CD4-positive, alpha-beta T cell treated with Interleukin-10 for 1 hour (primary cell): ENCODE results near the gene THBS2.

Source experiments
- DNase-seq: peaks from one replicate; pipeline ENCODE4 v3.0.0-alpha.2; 2020

The THBS2 gene

GRCh38 chr6:169247991-169248390, 5.7 kb downstream of the THBS2 start:
- no peak for DNase-seq

- no peak for DNase-seq
Observed at GRCh38 chr6:169247419-169247818, 6.2 kb downstream of the THBS2 start.

DNA sequence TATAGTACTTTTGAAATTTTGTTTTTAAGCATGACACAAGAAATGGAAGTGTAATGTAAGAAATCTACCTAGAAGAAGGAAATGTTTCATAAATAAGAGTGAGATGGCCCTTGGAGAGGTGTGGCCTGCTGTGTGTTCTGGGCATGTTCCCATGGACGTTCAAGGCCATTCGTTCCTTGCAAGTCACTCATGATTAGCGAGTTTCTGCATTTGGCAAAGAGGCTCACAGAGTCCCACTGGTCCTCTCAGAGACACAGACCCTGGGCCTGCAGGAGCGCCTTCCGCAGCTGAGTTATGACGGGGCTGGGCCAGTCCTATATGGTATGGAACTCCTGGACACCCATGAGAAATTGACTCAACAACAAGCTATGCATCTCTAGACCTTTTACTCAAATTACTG, 7.2 kb downstream of the THBS2 start:
- no peak for DNase-seq

DNA sequence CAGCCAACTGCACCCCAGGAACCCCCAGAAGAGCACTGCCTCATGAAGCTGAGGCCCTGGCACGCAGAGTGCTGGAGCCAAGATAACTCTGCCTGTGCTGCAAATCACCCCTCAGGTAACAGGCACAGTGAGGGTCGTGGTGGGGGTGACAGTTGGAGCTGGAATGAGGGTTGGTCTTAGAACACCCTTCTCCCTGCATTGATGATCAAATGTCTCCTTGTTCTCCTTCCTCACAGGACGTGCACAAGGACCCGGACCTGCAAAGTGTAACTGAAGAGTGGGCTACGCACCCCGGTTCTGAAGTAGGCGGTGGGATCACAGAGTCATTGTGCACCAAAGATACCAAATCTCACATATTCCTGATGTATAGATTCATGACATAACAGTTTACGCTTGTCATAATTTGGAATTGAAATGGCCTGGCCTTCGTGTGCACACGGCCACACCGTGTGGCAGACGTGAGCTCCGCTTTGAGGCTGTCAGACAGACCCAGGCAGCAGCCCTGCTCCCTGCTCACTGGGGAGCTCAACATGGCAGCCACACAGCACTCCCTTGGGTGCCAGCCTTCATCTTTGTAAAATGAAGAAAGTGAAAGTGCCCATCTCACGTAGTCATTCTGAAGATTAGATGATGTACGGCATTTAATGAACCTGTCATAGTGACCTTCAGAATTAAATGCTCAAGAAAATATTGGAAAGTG, 8.8 kb downstream of the THBS2 start:
- DNase-seq, result no peak

GRCh38 chr6:169243661-169244060, 10.0 kb downstream of the THBS2 start:
- DNase-seq, result no peak

GRCh38 chr6:169243186-169243585, 10.5 kb downstream of the THBS2 start:
- DNase-seq, result no peak

GRCh38 chr6:169241688-169242350, 11.8 kb downstream of the THBS2 start:
- DNase-seq, result no peak

DNA sequence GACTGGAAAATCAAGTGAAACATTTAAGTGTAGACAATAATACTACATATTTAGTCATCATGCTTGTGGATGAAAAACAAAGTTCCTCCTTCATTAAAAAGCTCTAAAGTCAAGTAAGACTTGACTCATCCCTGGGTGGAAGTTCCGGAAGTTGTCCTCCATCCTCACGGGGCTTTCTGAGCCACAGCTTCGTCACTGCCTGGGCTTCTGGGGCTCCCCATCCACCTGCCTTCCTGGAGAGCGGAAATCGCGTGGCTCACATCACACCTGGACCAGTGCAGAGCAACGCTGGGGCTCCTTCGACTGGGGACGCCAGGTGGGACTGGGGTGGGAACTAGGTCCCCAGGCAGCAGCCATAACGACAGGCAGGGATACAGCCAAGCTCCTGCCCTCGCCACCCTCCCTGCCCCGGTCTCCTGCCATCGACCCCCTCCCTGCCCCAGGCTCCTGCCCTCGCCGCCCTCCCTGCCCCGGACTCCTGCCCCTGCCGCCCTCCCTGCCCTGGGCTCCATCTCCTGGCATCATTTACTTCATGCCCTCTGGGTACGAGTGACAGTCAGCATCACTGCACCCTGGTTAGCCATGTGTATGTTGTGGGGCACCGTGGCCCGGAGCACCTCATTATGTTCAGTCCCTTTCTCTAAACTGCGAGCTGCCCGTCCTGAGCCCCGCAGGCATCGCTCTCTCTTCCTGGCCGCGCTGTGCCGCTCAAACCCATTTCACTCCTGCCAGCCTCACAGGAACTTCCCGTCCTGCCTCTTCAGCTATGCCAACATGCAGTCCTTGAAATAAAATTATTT, 12.9 kb downstream of the THBS2 start:
- DNase-seq, result no peak

DNA sequence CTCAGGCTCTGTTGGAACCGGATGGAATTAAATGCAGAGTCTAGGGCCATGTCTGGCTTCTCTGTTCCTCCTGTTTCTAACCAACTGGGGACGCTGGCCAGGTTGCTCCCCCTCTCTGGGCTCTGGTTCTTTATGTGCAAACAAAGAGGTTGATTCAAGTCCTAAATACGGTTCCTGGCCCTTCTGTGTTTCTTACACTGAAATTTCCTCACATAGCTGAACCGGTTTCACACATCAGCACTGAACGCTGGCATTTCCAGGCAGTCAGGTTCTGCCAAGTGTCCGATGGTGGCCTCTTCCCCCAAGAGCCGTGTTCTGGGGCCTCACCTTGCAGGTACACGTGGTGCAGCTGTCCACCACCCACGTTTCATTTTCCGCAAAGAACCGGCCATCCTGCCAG, 13.5 kb downstream of the THBS2 start:
- DNase-seq, result no peak

DNA sequence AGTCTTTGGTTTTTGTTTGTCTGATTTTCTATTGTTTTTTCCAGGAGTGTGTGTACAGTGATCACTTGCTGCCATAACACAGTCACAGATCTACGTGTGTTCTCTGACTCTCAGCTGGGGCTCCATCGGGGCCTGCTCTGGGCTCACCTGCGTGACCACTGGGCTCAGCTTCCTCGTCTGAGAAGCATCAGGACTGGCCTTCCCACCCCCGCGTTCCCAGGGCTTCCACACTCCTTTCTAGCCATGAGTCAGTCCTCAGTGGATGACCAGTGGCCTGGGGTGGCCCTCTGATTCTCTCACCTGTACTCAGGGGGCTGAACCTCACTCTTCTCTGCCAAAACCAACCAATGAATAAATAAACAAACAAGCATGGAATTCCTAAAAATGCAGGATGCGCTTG, 14.5 kb downstream of the THBS2 start:
- DNase-seq, result no peak

DNA sequence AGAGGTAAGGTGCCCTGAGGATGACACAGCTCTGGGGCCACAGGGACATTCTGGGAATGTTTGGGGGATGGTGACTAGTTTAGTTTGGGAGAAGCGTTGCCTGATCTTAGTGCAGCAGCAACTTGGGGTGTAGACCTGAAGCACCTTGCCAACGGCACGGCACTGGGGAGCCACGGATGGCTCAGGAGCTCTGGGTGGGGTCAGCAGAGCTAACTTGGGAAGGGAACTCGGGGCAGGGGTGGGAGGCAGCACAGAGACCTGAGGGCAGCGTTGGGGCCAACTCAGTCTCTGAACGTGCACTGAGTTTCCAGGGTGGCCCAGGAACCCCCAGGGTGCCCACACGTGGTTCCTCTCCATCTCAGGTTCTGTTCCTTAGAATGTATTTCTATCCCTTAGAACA, 14.9 kb downstream of the THBS2 start:
- no peak for DNase-seq

DNA sequence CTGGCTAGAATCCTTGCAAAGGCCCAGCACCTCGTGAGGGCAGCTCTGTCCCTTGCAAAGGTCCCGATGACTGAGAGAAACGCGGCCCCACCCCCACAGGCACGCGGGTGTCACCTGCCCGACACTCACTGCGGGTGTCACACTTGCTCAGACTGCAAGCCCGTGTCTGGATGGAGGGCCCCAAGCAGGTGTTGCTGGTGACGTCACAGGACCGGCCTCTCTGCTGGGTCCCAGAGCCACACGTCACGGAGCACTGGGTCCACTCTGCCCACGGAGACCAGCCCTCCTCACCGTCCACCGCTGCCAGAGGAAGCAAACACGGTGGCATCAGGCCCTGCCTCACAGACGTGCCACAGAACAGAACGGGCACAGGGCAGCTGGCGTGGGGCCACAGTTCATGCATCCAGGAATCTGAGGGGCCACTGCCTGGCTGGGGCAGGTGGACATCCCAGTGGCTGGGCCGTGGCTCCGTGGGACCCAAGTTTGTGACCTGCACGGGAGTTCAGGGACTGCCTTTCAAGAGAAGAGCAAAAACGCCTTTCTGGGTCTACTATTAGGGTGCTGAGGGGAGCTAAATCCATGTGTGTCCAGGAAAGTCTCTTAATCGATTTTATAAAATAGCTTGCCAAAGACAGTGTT, 16.0 kb downstream of the THBS2 start:
- DNase-seq, result no peak

DNA sequence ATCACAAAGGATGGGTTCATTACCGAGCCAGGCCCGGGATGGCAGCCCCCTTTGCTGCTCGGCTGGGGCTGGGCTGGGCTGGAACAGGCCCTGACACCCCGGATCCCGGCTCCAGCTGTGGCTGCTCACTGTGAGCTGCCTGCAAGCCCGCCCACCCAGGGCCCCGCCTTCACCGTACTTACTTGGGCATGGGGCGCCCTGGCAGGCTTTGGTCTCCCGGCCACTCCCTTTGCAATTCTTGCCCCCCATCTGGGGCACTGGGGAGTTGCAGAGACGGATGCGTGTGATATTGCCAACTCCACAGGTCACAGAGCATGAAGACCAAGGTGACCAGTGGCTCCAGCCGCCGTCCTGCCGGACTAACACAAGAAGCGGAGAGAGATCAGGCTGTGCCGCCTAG, 16.7 kb downstream of the THBS2 start:
- DNase-seq, result no peak

DNA sequence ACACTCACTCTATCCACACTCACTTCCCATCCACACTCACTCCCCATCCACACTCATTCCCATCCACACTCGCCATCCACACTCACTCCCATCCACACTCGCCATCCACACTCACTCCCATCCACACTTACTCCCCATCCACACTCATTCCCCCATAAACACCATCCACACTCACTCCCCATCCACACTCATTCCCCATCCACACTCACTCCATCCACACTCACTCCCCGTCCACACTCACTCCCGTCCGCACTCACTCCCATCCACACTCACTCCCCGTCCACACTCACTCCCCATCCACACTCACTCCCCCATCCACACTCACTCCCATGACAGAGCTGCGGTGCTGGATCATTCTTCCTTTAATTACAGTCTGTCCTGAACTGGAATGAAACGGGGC, 17.1 kb downstream of the THBS2 start:
- no peak for DNase-seq

GRCh38 chr6:169235286-169235685, 18.4 kb downstream of the THBS2 start:
- DNase-seq, result no peak

DNA sequence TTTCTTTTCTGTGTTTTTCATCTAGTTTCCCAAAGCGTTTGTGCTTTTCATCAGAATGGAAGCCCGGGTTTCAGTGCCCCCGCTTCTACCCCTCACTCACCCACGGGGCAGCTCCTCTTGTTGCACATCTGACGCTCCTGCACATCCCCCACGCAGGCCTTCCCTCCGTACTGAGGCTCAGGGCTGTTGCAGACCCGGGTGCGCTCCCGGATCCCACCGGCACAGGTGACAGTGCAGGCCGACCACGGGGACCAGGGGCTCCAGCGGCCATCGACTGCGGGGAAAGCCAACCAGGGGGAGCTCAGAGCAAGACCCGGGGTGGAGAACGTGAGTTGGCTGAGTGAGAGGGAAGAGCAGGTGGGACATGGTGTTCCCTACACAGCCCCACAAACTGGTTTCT, 19.0 kb downstream of the THBS2 start:
- DNase-seq, result no peak

DNA sequence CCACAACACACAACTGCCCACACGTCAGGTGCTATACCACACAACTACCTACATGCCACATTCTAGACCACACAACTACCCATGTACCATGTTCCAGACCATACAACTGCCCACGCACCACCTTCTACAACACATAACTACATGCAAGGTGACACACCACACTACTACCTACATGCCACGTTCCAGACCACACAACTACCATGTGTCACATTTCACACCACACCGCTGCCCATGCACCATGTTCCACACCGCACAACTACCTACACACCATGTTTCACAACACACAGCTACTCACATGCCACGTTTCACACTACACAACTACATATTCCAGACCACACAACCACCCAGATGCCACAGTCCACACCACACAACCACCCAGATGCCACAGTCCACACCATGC, 19.8 kb downstream of the THBS2 start:
- no peak for DNase-seq

GRCh38 chr6:169233181-169233580, 20.5 kb downstream of the THBS2 start:
- no peak for DNase-seq

- no peak for DNase-seq
Observed at GRCh38 chr6:169232507-169232931, 21.1 kb downstream of the THBS2 start.

DNA sequence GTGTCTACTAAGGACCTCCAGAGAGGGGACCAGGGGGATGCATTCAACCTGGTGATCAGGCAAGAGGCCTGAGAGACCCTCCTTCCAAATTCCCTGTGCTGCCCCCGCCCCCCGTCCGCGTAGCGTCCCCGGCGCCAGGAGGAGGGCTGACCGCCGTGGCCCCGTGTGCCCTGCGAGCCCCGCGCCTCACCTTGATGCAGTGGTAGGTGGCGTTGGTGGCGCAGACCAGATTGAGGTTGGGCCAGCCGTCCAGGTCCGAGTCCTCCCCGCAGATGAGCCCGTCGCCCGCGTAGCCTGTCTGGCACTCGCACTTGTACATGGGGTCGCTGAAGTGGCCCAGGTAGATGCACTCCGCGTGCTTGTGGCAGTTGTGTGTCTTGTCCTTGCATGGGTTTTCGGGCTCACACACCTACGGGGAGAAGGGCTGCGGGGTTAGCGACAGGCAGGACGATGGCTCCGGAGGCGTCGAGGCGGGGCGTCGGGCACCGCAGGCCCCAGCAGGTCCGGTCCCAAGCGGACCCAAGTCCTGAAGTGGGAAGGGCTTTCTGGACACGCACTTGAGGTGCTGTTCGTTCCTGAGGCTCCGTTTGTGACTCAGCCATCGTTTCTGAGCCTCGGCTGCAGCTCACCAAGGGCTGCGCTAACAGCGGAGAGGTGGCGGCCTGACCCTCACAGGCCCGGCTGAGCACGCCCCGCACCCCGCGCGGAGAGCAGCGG, 21.7 kb downstream of the THBS2 start:
- DNase-seq, result no peak

GRCh38 chr6:169230946-169231789, 22.5 kb downstream of the THBS2 start:
- DNase-seq, result no peak

DNA sequence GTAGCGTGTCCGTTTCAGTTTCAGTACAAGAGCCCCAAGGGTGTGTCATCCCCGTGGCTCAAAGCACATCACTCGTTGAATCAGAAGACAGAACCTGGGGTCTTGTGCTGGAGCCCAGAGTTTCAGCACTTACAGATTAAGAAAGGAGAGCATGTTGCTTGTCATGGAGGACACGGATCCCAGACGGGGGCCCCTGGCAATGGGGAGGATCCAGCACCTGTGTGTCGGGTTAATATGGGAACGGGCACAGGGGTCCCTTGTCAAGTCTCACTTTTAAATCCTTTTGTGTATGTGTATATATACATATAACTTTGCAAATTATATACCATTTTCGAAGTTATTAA, 23.4 kb downstream of the THBS2 start:
- DNase-seq, result no peak
